Right hindlimb (tissue), 1 donor: ENCODE data around the gene MME.
"Not testable (repeated sequence)": the region's sequence is repeated elsewhere in the genome, so short reads cannot be mapped to it uniquely, and the experiment has no call there.

Experiments
- DNase-seq: peaks from one replicate; pipeline ENCODE4 v3.0.0-alpha.2; 2018

The MME gene

GRCh38 chr3:155086051-155086450 is 5.9 kb downstream of the MME start:
- DNase-seq = no peak

GRCh38 chr3:155088706-155089345 is 8.7 kb downstream of the MME start:
- DNase-seq = no peak

- no peak for DNase-seq
These were observed 9.4 kb downstream of the MME start for GRCh38 chr3:155089495-155089894.

GRCh38 chr3:155093261-155093660 is 13.1 kb downstream of the MME start:
- no peak for DNase-seq

- DNase-seq = no peak
These were observed 16.3 kb downstream of the MME start for GRCh38 chr3:155096303-155097008.

- DNase-seq = no peak
These were observed 16.9 kb downstream of the MME start for GRCh38 chr3:155097009-155097349.

- no peak for DNase-seq
These were observed 21.3 kb downstream of the MME start for GRCh38 chr3:155101398-155101797.

- DNase-seq = no peak
These were observed 22.2 kb downstream of the MME start for GRCh38 chr3:155102329-155102728.

- no peak for DNase-seq
These were observed 23.6 kb downstream of the MME start for GRCh38 chr3:155103686-155104085.

GRCh38 chr3:155106119-155106518 is 26.0 kb downstream of the MME start:
- DNase-seq = no peak

GRCh38 chr3:155110022-155110421 is 29.9 kb downstream of the MME start:
- DNase-seq = no peak

GRCh38 chr3:155110996-155111901 is 31.1 kb downstream of the MME start:
- no peak for DNase-seq

- no peak for DNase-seq
These were observed 31.9 kb downstream of the MME start for GRCh38 chr3:155111971-155112370.

GRCh38 chr3:155112661-155113389 is 32.7 kb downstream of the MME start:
- DNase-seq = no peak

GRCh38 chr3:155124745-155125144 is 44.6 kb downstream of the MME start:
- DNase-seq = not testable (repeated sequence)

GRCh38 chr3:155129396-155129795 is 49.3 kb downstream of the MME start:
- no peak for DNase-seq

GRCh38 chr3:155130001-155130400 is 49.9 kb downstream of the MME start:
- no peak for DNase-seq

GRCh38 chr3:155131104-155131503 is 51.0 kb downstream of the MME start:
- no peak for DNase-seq

- not testable (repeated sequence) for DNase-seq
These were observed 54.2 kb downstream of the MME start for GRCh38 chr3:155134311-155134710.

GRCh38 chr3:155135003-155135402 is 54.9 kb downstream of the MME start:
- DNase-seq = no peak

- no peak for DNase-seq
These were observed 58.6 kb downstream of the MME start for GRCh38 chr3:155138677-155139076.

GRCh38 chr3:155147588-155147987 is 67.5 kb downstream of the MME start:
- no peak for DNase-seq

- no peak for DNase-seq
These were observed 69.4 kb downstream of the MME start for GRCh38 chr3:155149494-155149893.
